ENCODE results near the gene NCKIPSD. TPM values are rescaled to one million over a fixed set of nuclear protein-coding genes. Genes with fewer than 3 reads are reported as not detected.
"Not testable (repeated sequence)": the region's sequence is repeated elsewhere in the genome, so short reads cannot be mapped to it uniquely, and the experiment has no call there.

The NCKIPSD gene
- total RNA-seq, 1 donor from 2014 or later = 18.3 TPM

DNA sequence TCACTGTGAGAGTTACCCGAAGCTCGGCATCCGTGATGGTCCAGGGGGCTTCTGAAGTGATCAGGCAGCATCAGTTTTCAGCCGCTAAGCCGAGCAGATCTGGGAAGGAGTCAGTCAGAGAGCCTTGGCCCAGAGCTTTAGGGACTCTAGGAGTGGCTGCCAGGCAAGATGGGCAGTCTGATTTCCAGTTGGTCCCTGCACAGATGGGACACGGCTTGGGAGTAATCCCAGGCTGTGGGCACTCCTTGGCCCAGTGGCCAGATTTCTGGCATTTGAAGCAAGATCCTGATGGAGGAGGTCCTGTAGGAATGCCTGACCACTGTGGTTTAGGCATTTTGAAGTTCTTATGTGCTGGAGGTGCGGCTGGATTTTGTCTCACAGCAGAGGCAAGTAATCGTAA, 41.8 kb upstream of the NCKIPSD start:
- H3K9me3 Mint-ChIP-seq (ENCODE audit: unreplicated experiment) = no peaks in the 10 kb centered on the region
- Histone ChIP-seq H3K4me2 (ENCODE audit: low read length) (no peak overlapping the region), H3K27me3 (ENCODE audit: insufficient read depth, low read length) (no peaks in the 10 kb centered on the region), H3K79me2 (ENCODE audit: insufficient read depth, low read length) (no peaks in the 10 kb centered on the region), H3K9ac (ENCODE audit: low read length) (no peak overlapping the region), H3K27ac (ENCODE audit: low read depth, low read length) (no peak overlapping the region), H3K4me3 (ENCODE audit: insufficient read depth, low read depth, low read length) (no peak overlapping the region), H3K4me1 (ENCODE audit: insufficient read depth, low read length) (no peaks in the 10 kb centered on the region), H3K36me3 (ENCODE audit: insufficient read depth, low read length) (no peaks in the 10 kb centered on the region), H4K20me1 (ENCODE audit: insufficient read depth, low read length) (no peaks in the 10 kb centered on the region), H2AFZ (ENCODE audit: low read depth, low read length) (no peak overlapping the region), H3K9me3 (ENCODE audit: insufficient read depth, low read depth, low read length) (no peaks in the 10 kb centered on the region)
- TF ChIP-seq, protein P1, sequence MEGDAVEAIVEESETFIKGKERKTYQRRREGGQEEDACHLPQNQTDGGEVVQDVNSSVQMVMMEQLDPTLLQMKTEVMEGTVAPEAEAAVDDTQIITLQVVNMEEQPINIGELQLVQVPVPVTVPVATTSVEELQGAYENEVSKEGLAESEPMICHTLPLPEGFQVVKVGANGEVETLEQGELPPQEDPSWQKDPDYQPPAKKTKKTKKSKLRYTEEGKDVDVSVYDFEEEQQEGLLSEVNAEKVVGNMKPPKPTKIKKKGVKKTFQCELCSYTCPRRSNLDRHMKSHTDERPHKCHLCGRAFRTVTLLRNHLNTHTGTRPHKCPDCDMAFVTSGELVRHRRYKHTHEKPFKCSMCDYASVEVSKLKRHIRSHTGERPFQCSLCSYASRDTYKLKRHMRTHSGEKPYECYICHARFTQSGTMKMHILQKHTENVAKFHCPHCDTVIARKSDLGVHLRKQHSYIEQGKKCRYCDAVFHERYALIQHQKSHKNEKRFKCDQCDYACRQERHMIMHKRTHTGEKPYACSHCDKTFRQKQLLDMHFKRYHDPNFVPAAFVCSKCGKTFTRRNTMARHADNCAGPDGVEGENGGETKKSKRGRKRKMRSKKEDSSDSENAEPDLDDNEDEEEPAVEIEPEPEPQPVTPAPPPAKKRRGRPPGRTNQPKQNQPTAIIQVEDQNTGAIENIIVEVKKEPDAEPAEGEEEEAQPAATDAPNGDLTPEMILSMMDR (IDR thresholded peaks at IDR 0.05; ENCODE audit: insufficient read depth, low read depth, low read length) = no peak
- TF ChIP-seq EZH2 (IDR thresholded peaks at IDR 0.05; ENCODE audit: insufficient read depth, low read length) = no peak
- no peaks in the 10 kb centered on the region for H3K4me1 Mint-ChIP-seq (ENCODE audit: low read depth, unreplicated experiment)
- no peak overlapping the region for H3K4me3 Mint-ChIP-seq (ENCODE audit: unreplicated experiment)
- no peak overlapping the region for H3K27ac Mint-ChIP-seq (ENCODE audit: unreplicated experiment)
- peaks cover 5% of the 10 kb centered on the region for H3K27me3 Mint-ChIP-seq (ENCODE audit: low read depth, unreplicated experiment)
- FAIRE-seq (no peak), DNase-seq (ENCODE audit: low read depth) (no peak)
- H3K36me3 Mint-ChIP-seq (ENCODE audit: low read depth, unreplicated experiment) = no peaks in the 10 kb centered on the region

DNA sequence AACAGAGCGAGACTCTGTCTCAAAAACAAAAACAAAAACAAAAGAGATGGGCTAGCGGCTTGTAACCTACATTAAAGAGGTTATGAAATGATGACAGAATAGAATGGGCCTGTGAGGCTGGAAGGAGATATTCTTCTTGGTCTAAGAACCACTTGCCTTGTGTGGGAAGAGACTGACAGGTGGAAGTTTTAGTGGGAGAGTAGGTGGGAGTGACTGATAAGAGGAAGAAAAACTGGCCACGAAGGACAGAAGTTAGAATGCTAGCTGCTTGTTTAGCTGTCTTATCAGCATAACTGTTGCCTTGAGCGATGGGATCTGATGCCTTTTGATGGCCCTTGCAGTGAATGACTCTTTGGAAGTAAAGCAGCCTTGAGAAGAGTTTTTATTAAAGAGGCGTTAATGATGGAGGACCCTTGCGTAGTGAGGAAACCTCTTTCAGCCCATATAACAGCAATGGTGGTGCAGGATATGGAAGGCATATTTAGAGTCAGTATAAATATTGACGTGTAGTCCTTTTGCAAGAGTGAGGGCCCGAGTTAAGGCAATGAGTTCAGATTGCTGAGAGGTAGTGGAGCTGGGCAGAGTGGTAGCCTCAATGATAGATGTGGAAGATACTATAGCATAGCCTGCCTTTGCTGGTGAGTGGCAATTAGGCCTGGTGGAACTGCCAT, 39.6 kb upstream of the NCKIPSD start:
- not testable (repeated sequence) for H3K9me3 Mint-ChIP-seq (ENCODE audit: unreplicated experiment); H3K4me1 Mint-ChIP-seq (ENCODE audit: low read depth, unreplicated experiment); H3K27me3 ChIP-seq (ENCODE audit: insufficient read depth, low read length); H3K27ac ChIP-seq (ENCODE audit: low read depth, low read length); H3K4me1 ChIP-seq (ENCODE audit: insufficient read depth, low read length); H4K20me1 ChIP-seq (ENCODE audit: insufficient read depth, low read length); H3K4me3 ChIP-seq (ENCODE audit: insufficient read depth, low read depth, low read length); H3K4me3 Mint-ChIP-seq (ENCODE audit: unreplicated experiment); H2AFZ ChIP-seq (ENCODE audit: low read depth, low read length); H3K27ac Mint-ChIP-seq (ENCODE audit: unreplicated experiment); DNase-seq (ENCODE audit: low read depth); H3K79me2 ChIP-seq (ENCODE audit: insufficient read depth, low read length); H3K4me2 ChIP-seq (ENCODE audit: low read length); H3K27me3 Mint-ChIP-seq (ENCODE audit: low read depth, unreplicated experiment); H3K9me3 ChIP-seq (ENCODE audit: insufficient read depth, low read depth, low read length); H3K36me3 ChIP-seq (ENCODE audit: insufficient read depth, low read length); H3K36me3 Mint-ChIP-seq (ENCODE audit: low read depth, unreplicated experiment); FAIRE-seq; H3K9ac ChIP-seq (ENCODE audit: low read length)

DNA sequence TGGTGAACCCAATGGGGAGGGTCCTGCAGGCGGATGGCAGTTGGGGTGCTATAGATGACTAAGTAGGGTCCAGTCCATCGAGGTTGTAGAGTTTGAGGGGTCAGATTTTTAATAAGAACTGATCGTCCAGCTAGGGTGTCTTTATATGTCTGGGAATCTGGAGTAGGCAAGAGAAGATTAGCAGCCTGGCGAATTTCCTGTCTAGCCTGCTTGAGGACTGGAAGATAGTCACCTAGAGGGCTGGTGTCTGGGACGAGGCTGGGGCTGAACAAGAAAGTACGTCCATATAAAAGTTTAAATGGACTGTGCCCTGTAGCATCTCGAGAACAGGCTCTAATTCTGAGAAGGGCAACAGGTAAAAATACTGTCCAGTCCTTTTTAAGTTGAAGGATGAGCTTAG, 38.0 kb upstream of the NCKIPSD start:
- H3K9me3 Mint-ChIP-seq (ENCODE audit: unreplicated experiment) = no peaks in the 10 kb centered on the region
- Histone ChIP-seq H3K27ac (ENCODE audit: low read depth, low read length) (no peak overlapping the region), H2AFZ (ENCODE audit: low read depth, low read length) (no peak overlapping the region), H3K9ac (ENCODE audit: low read length) (no peak overlapping the region), H3K4me3 (ENCODE audit: insufficient read depth, low read depth, low read length) (no peak overlapping the region), H4K20me1 (ENCODE audit: insufficient read depth, low read length) (no peaks in the 10 kb centered on the region), H3K79me2 (ENCODE audit: insufficient read depth, low read length) (no peaks in the 10 kb centered on the region), H3K4me2 (ENCODE audit: low read length) (no peak overlapping the region), H3K4me1 (ENCODE audit: insufficient read depth, low read length) (no peaks in the 10 kb centered on the region), H3K36me3 (ENCODE audit: insufficient read depth, low read length) (no peaks in the 10 kb centered on the region), H3K9me3 (ENCODE audit: insufficient read depth, low read depth, low read length) (no peaks in the 10 kb centered on the region), H3K27me3 (ENCODE audit: insufficient read depth, low read length) (no peaks in the 10 kb centered on the region)
- no peak overlapping the region for H3K27ac Mint-ChIP-seq (ENCODE audit: unreplicated experiment)
- FAIRE-seq (no peak), DNase-seq (ENCODE audit: low read depth) (no peak)
- H3K36me3 Mint-ChIP-seq (ENCODE audit: low read depth, unreplicated experiment) = no peaks in the 10 kb centered on the region
- peaks cover 5% of the 10 kb centered on the region for H3K27me3 Mint-ChIP-seq (ENCODE audit: low read depth, unreplicated experiment)
- TF ChIP-seq, protein P1 (IDR thresholded peaks at IDR 0.05; ENCODE audit: insufficient read depth, low read depth, low read length) = no peak
- no peak for TF ChIP-seq EZH2 (IDR thresholded peaks at IDR 0.05; ENCODE audit: insufficient read depth, low read length)
- no peak overlapping the region for H3K4me3 Mint-ChIP-seq (ENCODE audit: unreplicated experiment)
- H3K4me1 Mint-ChIP-seq (ENCODE audit: low read depth, unreplicated experiment) = no peaks in the 10 kb centered on the region

DNA sequence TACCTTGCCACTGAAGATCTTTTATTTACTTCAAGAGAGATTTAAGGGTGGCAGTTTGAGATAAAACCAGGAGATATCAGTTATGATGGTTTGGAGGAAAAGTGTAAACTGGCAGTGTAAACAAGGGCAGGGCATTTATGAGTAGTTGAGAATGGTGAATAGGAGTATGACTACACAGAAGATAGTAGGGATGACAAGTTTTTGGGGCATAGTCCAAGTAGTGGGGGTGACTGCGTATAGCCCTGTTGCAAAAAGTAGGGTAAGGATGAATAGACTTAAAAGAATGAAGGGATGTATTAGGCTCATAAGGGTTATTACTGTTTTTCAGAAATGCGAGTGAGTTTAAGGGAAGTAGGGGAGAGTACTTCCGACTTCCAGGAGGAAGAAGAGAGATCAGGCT, 37.6 kb upstream of the NCKIPSD start:
- H3K27ac Mint-ChIP-seq (ENCODE audit: unreplicated experiment); H3K4me1 ChIP-seq (ENCODE audit: insufficient read depth, low read length); H3K27ac ChIP-seq (ENCODE audit: low read depth, low read length); H3K4me3 Mint-ChIP-seq (ENCODE audit: unreplicated experiment); H3K79me2 ChIP-seq (ENCODE audit: insufficient read depth, low read length); FAIRE-seq; H3K4me3 ChIP-seq (ENCODE audit: insufficient read depth, low read depth, low read length); H3K36me3 Mint-ChIP-seq (ENCODE audit: low read depth, unreplicated experiment); H2AFZ ChIP-seq (ENCODE audit: low read depth, low read length); H3K9me3 Mint-ChIP-seq (ENCODE audit: unreplicated experiment); H3K36me3 ChIP-seq (ENCODE audit: insufficient read depth, low read length); H4K20me1 ChIP-seq (ENCODE audit: insufficient read depth, low read length); H3K27me3 Mint-ChIP-seq (ENCODE audit: low read depth, unreplicated experiment); H3K4me1 Mint-ChIP-seq (ENCODE audit: low read depth, unreplicated experiment); DNase-seq (ENCODE audit: low read depth); H3K4me2 ChIP-seq (ENCODE audit: low read length); H3K9me3 ChIP-seq (ENCODE audit: insufficient read depth, low read depth, low read length); H3K9ac ChIP-seq (ENCODE audit: low read length); H3K27me3 ChIP-seq (ENCODE audit: insufficient read depth, low read length): not testable (repeated sequence)

All from astrocyte (in vitro differentiated cells and primary cell).